Ishikawa (cell line): ENCODE data around the gene UPP1.

Experiments used
- CREB1 ChIP-seq: IDR thresholded peaks from 2 replicates; pipeline ENCODE4 v1.6.1; 2012; ENCODE audit warnings: low read depth
- EP300 ChIP-seq: IDR thresholded peaks from 2 replicates; pipeline ENCODE4 v1.6.1; 2012; ENCODE audit warnings: borderline replicate concordance
- MAX ChIP-seq: IDR thresholded peaks from 2 replicates; pipeline ENCODE4 v1.6.1; 2012
- RAD21 ChIP-seq: IDR thresholded peaks from 2 replicates; pipeline ENCODE4 v1.6.1; 2012; ENCODE audit warnings: low read depth
- REST ChIP-seq: IDR thresholded peaks from 2 replicates; pipeline ENCODE4 v1.6.1; 2012; ENCODE audit warnings: low read depth, mild to moderate bottlenecking
- TAF1 ChIP-seq: IDR thresholded peaks from 2 replicates; pipeline ENCODE4 v1.6.1; 2012; ENCODE audit warnings: low read depth, mild to moderate bottlenecking
- USF1 ChIP-seq: IDR thresholded peaks from 2 replicates; pipeline ENCODE4 v1.6.1; 2012
- YY1 ChIP-seq: IDR thresholded peaks from 2 replicates; pipeline ENCODE4 v1.6.1; 2012; ENCODE audit warnings: low read depth

GRCh38 chr7:48053736-48054135 lies 35.3 kb upstream of the UPP1 start:
- TF ChIP-seq TAF1 (no peak), CREB1 (no peak), RAD21 (no peak), YY1 (no peak), REST (no peak), USF1 (no peak), EP300 (no peak), MAX (no peak)
